ENCODE results near the gene SCYGR4. TPM values are rescaled to one million over a fixed set of nuclear protein-coding genes. Genes with fewer than 3 reads are reported as not detected.
"Not testable (repeated sequence)": the region's sequence is repeated elsewhere in the genome, so short reads cannot be mapped to it uniquely, and the experiment has no call there.

Gene SCYGR4
- total RNA-seq, 2 experiments from 2014 or later = not detected

GRCh38 chr2:227598835-227599503 lies 18.3 kb upstream of the SCYGR4 start, which contains the start of gene SCYGR2:
Gene SCYGR2, plus strand, starts transcription at chr2:227598893. Its CDS starts 0 bp downstream, at chr2:227598893.
- H3K27ac Mint-ChIP-seq; H3K9me3 Mint-ChIP-seq (ENCODE audit: low read depth); H3K4me3 Mint-ChIP-seq; ATAC-seq; CTCF ChIA-PET; DNase-seq; H3K4me1 Mint-ChIP-seq; H3K36me3 Mint-ChIP-seq: not testable (repeated sequence)
- peaks cover 35% of the 10 kb centered on the region for H3K27me3 Mint-ChIP-seq

DNA sequence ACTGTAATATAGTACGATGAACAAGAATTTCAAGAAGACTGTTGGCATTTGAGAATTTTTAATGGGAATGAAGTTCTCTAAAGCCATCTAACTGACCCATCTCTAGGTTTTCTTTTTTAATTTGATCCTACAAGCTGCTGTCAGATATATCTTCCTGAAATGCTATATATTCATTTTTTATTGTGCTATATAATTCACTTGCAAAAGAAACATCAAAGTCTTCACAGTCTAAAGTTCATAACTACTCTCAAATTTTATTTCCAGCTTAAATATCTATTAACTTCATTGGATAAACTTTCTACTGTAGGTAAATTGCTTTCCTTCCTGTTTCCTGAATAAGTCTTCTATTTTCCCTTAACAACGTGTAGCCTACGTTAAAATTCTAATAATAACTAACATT lies 14.9 kb upstream of the SCYGR4 start:
- Mint-ChIP-seq H3K9me3 (ENCODE audit: low read depth) (no peaks in the 10 kb centered on the region), H3K4me3 (no peak overlapping the region), H3K27me3 (peaks cover 35% of the 10 kb centered on the region), H3K27ac (no peak overlapping the region), H3K36me3 (no peaks in the 10 kb centered on the region), H3K4me1 (no peaks in the 10 kb centered on the region)
- no peak for DNase-seq
- no peak for ATAC-seq
- CTCF ChIA-PET = no interaction called here

GRCh38 chr2:227606476-227606875 lies 10.8 kb upstream of the SCYGR4 start:
- Mint-ChIP-seq H3K9me3 (ENCODE audit: low read depth) (no peaks in the 10 kb centered on the region), H3K4me1 (peaks cover 11% of the 10 kb centered on the region), H3K27ac (no peak overlapping the region), H3K27me3 (peaks cover 44% of the 10 kb centered on the region), H3K4me3 (no peak overlapping the region), H3K36me3 (no peaks in the 10 kb centered on the region)
- CTCF ChIA-PET = interaction anchor here (1.1 kb wide), 1 partner anchor 10 kb away, joined by 3 read pairs; no protein-coding TSS in a partner anchor
- DNase-seq (no peak), ATAC-seq (no peak)

DNA sequence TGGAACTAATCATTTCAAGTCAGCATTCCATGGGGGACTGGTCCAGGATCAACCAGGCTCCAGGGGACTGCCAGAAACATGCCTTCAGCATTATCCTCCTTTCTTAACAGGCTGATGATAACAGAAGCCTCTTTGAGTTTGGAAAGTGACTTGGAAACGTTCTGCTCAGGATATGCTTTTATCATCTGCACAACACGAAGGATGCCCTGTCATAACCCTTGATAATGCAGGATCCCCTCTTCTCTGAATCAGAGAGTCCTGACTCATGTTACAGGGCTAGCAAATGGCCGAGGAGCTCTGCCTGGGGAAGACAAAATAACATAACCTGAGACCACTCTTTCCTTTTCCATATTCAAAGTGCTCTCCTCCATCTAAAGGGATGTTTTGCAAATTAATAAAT lies 9.4 kb upstream of the SCYGR4 start:
- ATAC-seq (no peak), DNase-seq (no peak)
- Mint-ChIP-seq H3K4me3 (no peak overlapping the region), H3K27me3 (peaks cover 53% of the 10 kb centered on the region), H3K27ac (no peak overlapping the region), H3K9me3 (ENCODE audit: low read depth) (no peaks in the 10 kb centered on the region), H3K4me1 (peaks cover 11% of the 10 kb centered on the region), H3K36me3 (no peaks in the 10 kb centered on the region)
- CTCF ChIA-PET = interaction anchor here (1.0 kb wide), 1 partner anchor 369 kb away, joined by 3 read pairs; no protein-coding TSS in a partner anchor

DNA sequence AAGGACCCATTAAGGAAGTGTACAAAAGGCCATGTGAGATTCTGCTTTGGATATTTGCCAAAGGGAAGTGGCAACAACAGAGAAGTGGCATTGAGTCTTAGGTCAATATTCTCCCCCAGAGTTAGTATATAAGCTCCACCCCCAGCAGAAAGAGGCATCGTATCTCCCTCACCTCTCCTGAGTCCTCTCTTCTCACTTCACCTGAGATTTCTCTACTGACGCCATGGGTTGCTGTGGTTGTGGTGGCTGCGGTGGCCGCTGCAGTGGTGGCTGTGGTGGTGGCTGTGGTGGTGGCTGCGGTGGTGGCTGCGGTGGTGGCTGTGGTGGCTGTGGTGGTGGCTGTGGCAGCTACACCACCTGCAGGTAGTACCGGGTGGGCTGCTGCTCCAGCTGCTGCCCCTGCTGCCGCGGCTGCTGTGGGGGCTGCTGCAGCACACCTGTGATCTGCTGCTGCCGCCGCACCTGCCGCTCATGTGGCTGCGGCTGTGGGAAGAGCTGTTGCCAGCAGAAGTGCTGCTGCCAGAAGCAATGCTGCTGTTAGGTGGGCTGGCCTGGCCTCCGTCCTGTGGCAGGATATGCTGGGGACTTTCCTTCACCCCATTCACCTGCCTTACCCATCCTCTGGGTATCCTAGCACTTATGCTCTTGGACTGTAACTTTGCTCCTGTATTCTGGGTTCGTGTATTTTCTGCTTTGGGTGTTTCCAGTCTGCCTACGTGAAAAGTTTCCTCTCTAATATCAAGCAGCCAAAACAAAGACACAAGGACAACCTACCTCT lies 8.5 kb upstream of the SCYGR4 start:
- H3K27ac Mint-ChIP-seq = no peak overlapping the region
- no peaks in the 10 kb centered on the region for H3K9me3 Mint-ChIP-seq (ENCODE audit: low read depth)
- no peaks in the 10 kb centered on the region for H3K36me3 Mint-ChIP-seq
- H3K4me3 Mint-ChIP-seq = no peak overlapping the region
- peaks cover 11% of the 10 kb centered on the region for H3K4me1 Mint-ChIP-seq
- CTCF ChIA-PET = interaction anchor here (1.0 kb wide), 1 partner anchor 370 kb away, joined by 3 read pairs; no protein-coding TSS in a partner anchor
- ATAC-seq (no peak), DNase-seq (no peak)
- peaks cover 61% of the 10 kb centered on the region for H3K27me3 Mint-ChIP-seq

- Mint-ChIP-seq H3K36me3 (no peaks in the 10 kb centered on the region), H3K27ac (no peak overlapping the region), H3K4me1 (peaks cover 11% of the 10 kb centered on the region), H3K4me3 (no peak overlapping the region), H3K27me3 (peaks cover 68% of the 10 kb centered on the region), H3K9me3 (ENCODE audit: low read depth) (no peaks in the 10 kb centered on the region)
- CTCF ChIA-PET = no interaction called here
- DNase-seq = no peak
- ATAC-seq = no peak
Measured at GRCh38 chr2:227610123-227610522, 7.2 kb upstream of the SCYGR4 start.

- no peak overlapping the region for H3K27ac Mint-ChIP-seq
- CTCF ChIA-PET = no interaction called here
Measured at GRCh38 chr2:227612546-227613271, 4.6 kb upstream of the SCYGR4 start.

GRCh38 chr2:227613272-227613660 lies 4.0 kb upstream of the SCYGR4 start:
- H3K27me3 Mint-ChIP-seq = peaks cover 64% of the 10 kb centered on the region
- CTCF ChIA-PET = no interaction called here
- H3K4me3 Mint-ChIP-seq = no peak overlapping the region
- no peak overlapping the region for H3K27ac Mint-ChIP-seq
- H3K4me1 Mint-ChIP-seq = peaks cover 11% of the 10 kb centered on the region
- H3K9me3 Mint-ChIP-seq (ENCODE audit: low read depth) = no peaks in the 10 kb centered on the region
- ATAC-seq (no peak), DNase-seq (no peak)
- no peaks in the 10 kb centered on the region for H3K36me3 Mint-ChIP-seq

More at GRCh38 chr2:227612546-227613271, 4.6 kb upstream of the SCYGR4 start:
- H3K9me3 Mint-ChIP-seq (ENCODE audit: low read depth) = no peaks in the 10 kb centered on the region
- H3K4me3 Mint-ChIP-seq = no peak overlapping the region
- ATAC-seq (no peak), DNase-seq (no peak)
- peaks cover 62% of the 10 kb centered on the region for H3K27me3 Mint-ChIP-seq
- H3K4me1 Mint-ChIP-seq = peaks cover 11% of the 10 kb centered on the region
- H3K36me3 Mint-ChIP-seq = no peaks in the 10 kb centered on the region

- H3K27me3 Mint-ChIP-seq = peaks cover 60% of the 10 kb centered on the region
- H3K9me3 Mint-ChIP-seq (ENCODE audit: low read depth) = no peaks in the 10 kb centered on the region
- peaks cover 3% of the 10 kb centered on the region for H3K4me1 Mint-ChIP-seq
- H3K27ac Mint-ChIP-seq = no peak overlapping the region
- H3K4me3 Mint-ChIP-seq = no peak overlapping the region
- DNase-seq (no peak), ATAC-seq (no peak)
- CTCF ChIA-PET = no interaction called here
- no peaks in the 10 kb centered on the region for H3K36me3 Mint-ChIP-seq
Measured at GRCh38 chr2:227614246-227614645, 3.1 kb upstream of the SCYGR4 start.

- Mint-ChIP-seq H3K27me3 (peaks cover 57% of the 10 kb centered on the region), H3K36me3 (no peaks in the 10 kb centered on the region), H3K4me1 (peaks cover 3% of the 10 kb centered on the region), H3K4me3 (no peak within 1 kb of the TSS), H3K9me3 (ENCODE audit: low read depth) (no peaks in the 10 kb centered on the region), H3K27ac (no peak within 1 kb of the TSS)
- no peak for ATAC-seq
- CTCF ChIA-PET = no interaction called here
- no peak for DNase-seq
Measured at GRCh38 chr2:227614740-227615139, 2.6 kb upstream of the SCYGR4 start, which contains the start of gene SCYGR3. Gene SCYGR3, minus strand, starts transcription at chr2:227614840. Its CDS starts 0 bp downstream, at chr2:227614840.

GRCh38 chr2:227615181-227615580 lies 2.1 kb upstream of the SCYGR4 start:
- H3K9me3 Mint-ChIP-seq (ENCODE audit: low read depth) = no peaks in the 10 kb centered on the region
- CTCF ChIA-PET = no interaction called here

DNA sequence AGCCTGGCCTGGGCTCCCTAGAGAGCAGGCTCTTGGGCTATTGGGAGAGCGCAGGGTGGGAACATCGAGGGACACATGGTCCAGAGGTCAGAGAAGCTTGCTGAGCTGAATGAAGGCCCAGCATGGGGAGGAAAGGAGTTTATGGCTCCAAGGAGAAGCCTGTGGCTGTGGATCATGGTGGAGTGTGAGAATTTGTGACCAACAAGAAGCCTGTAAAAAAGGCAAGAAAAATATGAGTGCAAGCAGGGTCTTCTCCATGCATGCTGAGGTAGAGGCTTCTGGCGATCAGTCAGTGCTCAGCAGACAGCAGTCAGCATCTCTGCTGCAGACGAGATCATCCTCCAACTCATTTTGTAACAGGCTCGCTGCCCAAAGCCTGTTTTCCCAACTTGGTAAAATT lies 1.4 kb upstream of the SCYGR4 start:
- CTCF ChIA-PET = no interaction called here
- no peak for ATAC-seq
- no peak for DNase-seq
- Mint-ChIP-seq H3K27me3 (peaks cover 51% of the 10 kb centered on the region), H3K36me3 (no peaks in the 10 kb centered on the region), H3K27ac (no peak overlapping the region), H3K4me1 (no peaks in the 10 kb centered on the region), H3K9me3 (ENCODE audit: low read depth) (no peaks in the 10 kb centered on the region), H3K4me3 (no peak overlapping the region)

More at GRCh38 chr2:227615181-227615580, 2.1 kb upstream of the SCYGR4 start:
- Mint-ChIP-seq H3K27ac (no peak overlapping the region), H3K36me3 (no peaks in the 10 kb centered on the region), H3K4me3 (no peak overlapping the region), H3K27me3 (peaks cover 54% of the 10 kb centered on the region), H3K4me1 (peaks cover 2% of the 10 kb centered on the region)
- no peak for DNase-seq
- no peak for ATAC-seq

DNA sequence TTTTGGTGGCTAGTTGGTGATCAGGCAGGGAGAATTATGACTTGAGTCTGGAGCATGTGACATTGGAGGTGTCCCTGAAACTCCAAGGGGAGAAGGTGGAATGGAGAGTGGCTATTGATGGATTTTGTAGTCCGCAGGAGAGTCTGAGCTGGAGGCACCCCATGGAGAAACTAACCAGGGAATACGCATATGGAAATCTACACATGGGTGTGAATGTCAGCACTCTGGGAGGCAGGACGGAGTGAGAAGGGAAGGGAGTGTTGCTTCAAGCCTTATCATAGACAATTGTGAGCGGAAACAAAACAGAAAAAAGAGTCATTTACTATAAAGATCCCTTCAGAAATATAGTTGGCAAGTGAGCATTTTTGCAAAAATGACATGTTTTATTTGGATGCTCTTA lies 667 bp upstream of the SCYGR4 start:
- no peaks in the 10 kb centered on the region for H3K36me3 Mint-ChIP-seq
- no peak overlapping the region for H3K27ac Mint-ChIP-seq
- no peak for ATAC-seq
- CTCF ChIA-PET = no interaction called here
- no peak for DNase-seq
- no peaks in the 10 kb centered on the region for H3K4me1 Mint-ChIP-seq
- H3K27me3 Mint-ChIP-seq = peaks cover 51% of the 10 kb centered on the region
- no peaks in the 10 kb centered on the region for H3K9me3 Mint-ChIP-seq (ENCODE audit: low read depth)
- no peak overlapping the region for H3K4me3 Mint-ChIP-seq
